K562 (cell line): ENCODE data around the gene RYR3. TPM values are rescaled to one million over a fixed set of nuclear protein-coding genes. Genes with fewer than 3 reads are reported as not detected.

ENCODE experiments used
- ATAC-seq: fragments of 200-7000 bp; cut with Tn5 transposase; 3 replicates; pipeline ENCODE4 v1.9.1; 2020; ENCODE audit warnings: moderate library complexity
- BruUV-seq: library from RNA; stranded (reverse); fragments of 400-500 nt; replicated peaks from 2 replicates; lab custom pipeline; 2021; lab: Mats Ljungman, UMichigan
- CTCF ChIA-PET: fragments of 300-600 bp; formaldehyde crosslinking; extraction: SDS; loops from one replicate; lab custom pipeline; 2021; ENCODE audit warnings: low intra/inter-chr PET ratio; lab: Yijun Ruan, JAX
- POLR2A ChIA-PET: fragments of 300-600, 350-650 bp; sonication (Branson Sonifier 250); formaldehyde crosslinking; extraction: SDS; loops from one replicate; lab custom pipeline; 2021; ENCODE audit warnings: antibody characterized with exemption, inconsistent platforms; lab: Yijun Ruan, JAX
- DNase-seq, 4 experiments: peaks; one replicate each; pipeline versions ENCODE4 v3.0.0 to v3.0.0-alpha.2; 2011 to 2018; ENCODE audit warnings: low spot score in 3 of 4, mixed read lengths in 3 of 4; ENCODE audit errors: extremely low read depth in 1 of 4
- FAIRE-seq: peaks from 2 replicates; lab custom pipeline; 2011; peaks lifted over from hg19 to GRCh38; lab: Jason Lieb, UNC
- H2AFZ ChIP-seq: 2 replicates; pipeline ENCODE4 v1.6.0; 2011; ENCODE audit warnings: low read depth, low read length, control low read depth, inconsistent platforms
- H3K27ac ChIP-seq: fragments of 200-600 bp; 3 replicates; pipeline ENCODE4 v1.8.0; 2011; ENCODE audit warnings: low read depth, mild to moderate bottlenecking, control low read depth, inconsistent platforms, low read length, moderate library complexity, mixed read lengths; ENCODE audit errors: extremely low read depth
- H3K27me3 ChIP-seq, 2 experiments: fragments of 300-600 bp in 1 of 2; 2 replicates in 1 of 2; 3 replicates in 1 of 2; pipeline versions ENCODE4 v1.6.0 to v1.8.0; 2011; ENCODE audit warnings: inconsistent platforms in 2 of 2, low read length in 2 of 2, mild to moderate bottlenecking in 1 of 2, mixed read lengths in 1 of 2, moderate library complexity in 1 of 2; ENCODE audit not compliant: control insufficient read depth in 2 of 2, insufficient read depth in 2 of 2
- H3K36me3 ChIP-seq: fragments of 300-600 bp; 3 replicates; pipeline ENCODE4 v1.8.0; 2011; ENCODE audit warnings: mild to moderate bottlenecking, low read length, inconsistent platforms; ENCODE audit not compliant: control insufficient read depth, insufficient read depth
- H3K4me1 ChIP-seq, 2 experiments: fragments of 200-600 bp in 1 of 2; replicated peaks in 1 of 2; 2 replicates in 1 of 2; 3 replicates in 1 of 2; pipeline versions ENCODE4 v1.5.1 to v1.8.0; 2011; ENCODE audit warnings: inconsistent platforms in 2 of 2, low read length in 2 of 2, mild to moderate bottlenecking in 1 of 2, mixed read lengths in 1 of 2, moderate library complexity in 1 of 2; ENCODE audit not compliant: control insufficient read depth in 2 of 2, insufficient read depth in 2 of 2
- H3K4me2 ChIP-seq: 2 replicates; pipeline ENCODE4 v1.6.1; 2011; ENCODE audit warnings: low read length, control low read depth, inconsistent platforms, mixed read lengths; ENCODE audit not compliant: insufficient read depth
- H3K4me3 ChIP-seq: fragments of 200-600 bp; sonication (generic), shearing (Covaris generic); 2 replicates; pipeline ENCODE4 v1.5.1; 2016; ENCODE audit warnings: control low read depth, inconsistent platforms
- H3K79me2 ChIP-seq: fragments of 200-600 bp; 3 replicates; pipeline ENCODE4 v1.8.0; 2011; ENCODE audit warnings: low read length, inconsistent platforms; ENCODE audit not compliant: control insufficient read depth, insufficient read depth
- H3K9ac ChIP-seq, 2 experiments: 2 replicates each; pipeline versions ENCODE4 v1.6.0 to v1.6.1; 2011; ENCODE audit warnings: low read depth in 2 of 2, low read length in 2 of 2, control low read depth in 1 of 2, inconsistent platforms in 1 of 2, mild to moderate bottlenecking in 1 of 2, mixed read lengths in 1 of 2; ENCODE audit not compliant: insufficient read depth in 1 of 2
- H3K9me1 ChIP-seq: one replicate; pipeline ENCODE4 v1.6.0; 2011; ENCODE audit warnings: inconsistent platforms, mild to moderate bottlenecking, low read length, moderate library complexity; ENCODE audit not compliant: control insufficient read depth, insufficient read depth
- H3K9me3 ChIP-seq: replicated peaks from 2 replicates; pipeline ENCODE4 v1.5.1; 2011; ENCODE audit warnings: low read depth, low read length, inconsistent platforms; ENCODE audit not compliant: control insufficient read depth, insufficient read depth
- H4K20me1 ChIP-seq: replicated peaks from 2 replicates; pipeline ENCODE4 v1.6.1; 2011; ENCODE audit warnings: low read length, inconsistent platforms, mixed read lengths; ENCODE audit not compliant: control insufficient read depth, insufficient read depth
- RBFOX2 ChIP-seq: fragments of 200-400 bp; formaldehyde crosslinking; IDR thresholded peaks from 2 replicates; pipeline ENCODE4 v1.6.1; 2017; ENCODE audit warnings: low read depth, mild to moderate bottlenecking, low read length, moderate library complexity
- SP2 ChIP-seq: IDR thresholded peaks from 2 replicates; pipeline ENCODE4 v1.6.1; 2011; ENCODE audit warnings: mild to moderate bottlenecking, low read depth, low read length, moderate library complexity; ENCODE audit not compliant: poor library complexity, severe bottlenecking; ENCODE audit errors: extremely low read depth
- ZNF232 ChIP-seq: sonication (generic); formaldehyde crosslinking; IDR thresholded peaks from 2 replicates; pipeline ENCODE4 v1.8.0; 2022; ENCODE audit warnings: mild to moderate bottlenecking, missing genetic modification reagents
- ZNF586 ChIP-seq: fragments of 450-650 bp; formaldehyde crosslinking; conservative IDR thresholded peaks from 2 replicates; pipeline ENCODE4 v1.4.0; 2020; ENCODE audit warnings: mild to moderate bottlenecking, moderate library complexity
- ZNF707 ChIP-seq: fragments of 250-450 bp; sonication (Bioruptor Pico); conservative IDR thresholded peaks from 2 replicates; pipeline ENCODE4 v1.8.0; 2022; ENCODE audit warnings: inconsistent platforms, mild to moderate bottlenecking, moderate library complexity
- WGBS: fragments of 100-300 bp; shearing (Covaris generic); methylation state at CpG from one replicate; pipeline ENCODE4 v1.1.6; 2016; ENCODE audit warnings: low coverage, mixed read lengths; ENCODE audit not compliant: insufficient coverage; ENCODE audit errors: missing lambda C conversion rate; 5-methylcytosine and 5-hydroxymethylcytosine counted together
- in situ Hi-C: fragments of 300-500 bp; cut with MboI; formaldehyde crosslinking; loops from 4 replicates; pipeline ENCODE4 v1.15.0; 2018; ENCODE audit warnings: inconsistent platforms, mixed read lengths
- intact Hi-C: fragments of 100-400 bp; cut with micrococcal nuclease; formaldehyde crosslinking; loops from 2 replicates; pipeline ENCODE4 v1.14.2; 2022
- polyA plus RNA-seq, 8 experiments: library from polyadenylated mRNA; depleted of rRNA in 4 of 8; stranded (reverse) in 5 of 8; unstranded in 3 of 8; fragments of >200 nt; fragmentation: Nextera tagmentation in 2 of 8; fragmentation: Illumina TruSeq in 1 of 8; extraction: Ambion mirVana in 2 of 8; extraction: Trizol in 1 of 8; gene quantifications; 2 replicates each; pipeline versions ENCODE4 v1.2.1 to v1.2.3, GENCODE V29; 2011 to 2014; ENCODE audit warnings: inconsistent platforms in 1 of 8, missing spikeins in 1 of 8
- total RNA-seq, 7 experiments: library from RNA; depleted of rRNA in 6 of 7; stranded (reverse); fragments of >200 nt in 6 of 7; fragmentation: Illumina TruSeq in 2 of 7; extraction: Trizol in 2 of 7; gene quantifications; 2 replicates each; pipeline versions ENCODE4 v1.2.1 to v1.2.3, GENCODE V29; 2011 to 2021; ENCODE audit warnings: low replicate concordance in 1 of 7
- TF ChIP-seq, protein P1 (sequence below), 2 experiments: fragments of 450-650 bp in 1 of 2; sonication (generic) in 1 of 2; formaldehyde crosslinking in 1 of 2; IDR thresholded peaks in 1 of 2; conservative IDR thresholded peaks in 1 of 2; 2 replicates each; pipeline versions ENCODE4 v1.6.1 to v1.8.1; 2016 to 2023; ENCODE audit warnings: mild to moderate bottlenecking in 2 of 2, moderate library complexity in 2 of 2, inconsistent platforms in 1 of 2, missing genetic modification reagents in 1 of 2
- TF ChIP-seq, protein P2 (sequence below): fragments of 200-600 bp; sonication (generic); IDR thresholded peaks from one replicate; pipeline ENCODE4 v1.6.1; 2012; ENCODE audit warnings: mild to moderate bottlenecking, low read depth, low read length, inconsistent platforms

Gene RYR3
- total and polyA plus RNA-seq, 9 of the 15 experiments (the other 6 are each of a cell fraction or from before 2014, with no cell fraction given) = 0.04 TPM; not detected in 8

DNA sequence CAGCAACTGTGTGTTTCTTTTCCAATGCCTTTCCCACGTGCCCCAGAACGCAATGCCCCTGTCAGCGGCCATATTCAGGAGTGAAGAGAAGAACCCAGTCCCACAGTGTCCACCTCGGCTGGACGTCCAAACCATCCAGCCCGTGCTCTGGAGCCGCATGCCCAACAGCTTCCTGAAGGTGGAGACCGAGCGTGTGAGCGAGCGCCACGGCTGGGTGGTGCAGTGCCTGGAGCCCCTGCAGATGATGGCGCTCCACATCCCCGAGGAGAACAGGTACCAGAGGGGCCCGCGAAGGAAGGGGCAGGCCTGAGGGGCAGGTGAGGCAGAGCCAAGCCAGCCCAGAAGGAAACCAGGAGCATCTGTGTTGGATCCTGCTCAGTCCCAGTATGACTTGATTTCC lies 349.4 kb downstream of the RYR3 start (continued):
- no peak for TF ChIP-seq ZNF586 (CRISPR knock-in tag)
- TF ChIP-seq RBFOX2 = no peak
- TF ChIP-seq SP2 = no peak
- no peak for TF ChIP-seq ZNF707 (CRISPR knock-in tag)

DNA sequence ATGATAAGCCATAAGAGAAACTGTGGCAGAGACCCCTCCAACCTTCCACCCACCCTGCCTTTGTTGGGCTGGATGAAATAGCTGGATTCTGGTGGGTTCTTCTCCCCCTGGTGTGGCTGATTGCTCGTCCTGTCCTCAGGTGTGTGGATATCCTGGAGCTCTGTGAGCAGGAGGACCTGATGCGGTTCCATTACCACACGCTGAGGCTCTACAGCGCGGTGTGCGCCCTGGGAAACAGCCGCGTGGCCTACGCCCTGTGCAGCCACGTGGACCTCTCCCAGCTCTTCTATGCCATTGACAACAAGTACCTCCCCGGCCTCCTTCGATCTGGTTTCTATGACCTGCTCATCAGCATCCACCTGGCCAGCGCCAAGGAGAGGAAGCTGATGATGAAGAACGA lies 351.2 kb downstream of the RYR3 start:
- no peak overlapping the region for H2AFZ ChIP-seq
- H3K9me1 ChIP-seq = no peaks in the 10 kb centered on the region
- H3K9ac ChIP-seq = no peak overlapping the region
- BruUV-seq = no TSS peak
- no peak for FAIRE-seq
- no peaks in the 10 kb centered on the region for H3K9me3 ChIP-seq
- no peaks in the 10 kb centered on the region for H4K20me1 ChIP-seq
- ATAC-seq = no peak
- no peak overlapping the region for H3K4me2 ChIP-seq
- H3K27me3 ChIP-seq = no peaks in the 10 kb centered on the region
- no peak overlapping the region for H3K27ac ChIP-seq
- no peaks in the 10 kb centered on the region for H3K4me1 ChIP-seq
- ChIA-PET CTCF (no interaction called here), POLR2A (no interaction called here)
- H3K79me2 ChIP-seq = no peaks in the 10 kb centered on the region
- no peaks in the 10 kb centered on the region for H3K36me3 ChIP-seq
- DNase-seq = no peak
- intact Hi-C loops (no loop called here), in situ Hi-C loops (no loop called here)
- no peak overlapping the region for H3K4me3 ChIP-seq
- 0% methylated on average over 14 of the region's 14 CpGs for whole genome bisulfite sequencing
- TF ChIP-seq, protein P1, sequence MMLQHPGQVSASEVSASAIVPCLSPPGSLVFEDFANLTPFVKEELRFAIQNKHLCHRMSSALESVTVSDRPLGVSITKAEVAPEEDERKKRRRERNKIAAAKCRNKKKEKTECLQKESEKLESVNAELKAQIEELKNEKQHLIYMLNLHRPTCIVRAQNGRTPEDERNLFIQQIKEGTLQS (IDR thresholded peaks at IDR 0.05) = no peak
- TF ChIP-seq, protein P1 (CRISPR knock-in tag; conservative IDR thresholded peaks at IDR 0.05) = no peak
- TF ChIP-seq, protein P2, sequence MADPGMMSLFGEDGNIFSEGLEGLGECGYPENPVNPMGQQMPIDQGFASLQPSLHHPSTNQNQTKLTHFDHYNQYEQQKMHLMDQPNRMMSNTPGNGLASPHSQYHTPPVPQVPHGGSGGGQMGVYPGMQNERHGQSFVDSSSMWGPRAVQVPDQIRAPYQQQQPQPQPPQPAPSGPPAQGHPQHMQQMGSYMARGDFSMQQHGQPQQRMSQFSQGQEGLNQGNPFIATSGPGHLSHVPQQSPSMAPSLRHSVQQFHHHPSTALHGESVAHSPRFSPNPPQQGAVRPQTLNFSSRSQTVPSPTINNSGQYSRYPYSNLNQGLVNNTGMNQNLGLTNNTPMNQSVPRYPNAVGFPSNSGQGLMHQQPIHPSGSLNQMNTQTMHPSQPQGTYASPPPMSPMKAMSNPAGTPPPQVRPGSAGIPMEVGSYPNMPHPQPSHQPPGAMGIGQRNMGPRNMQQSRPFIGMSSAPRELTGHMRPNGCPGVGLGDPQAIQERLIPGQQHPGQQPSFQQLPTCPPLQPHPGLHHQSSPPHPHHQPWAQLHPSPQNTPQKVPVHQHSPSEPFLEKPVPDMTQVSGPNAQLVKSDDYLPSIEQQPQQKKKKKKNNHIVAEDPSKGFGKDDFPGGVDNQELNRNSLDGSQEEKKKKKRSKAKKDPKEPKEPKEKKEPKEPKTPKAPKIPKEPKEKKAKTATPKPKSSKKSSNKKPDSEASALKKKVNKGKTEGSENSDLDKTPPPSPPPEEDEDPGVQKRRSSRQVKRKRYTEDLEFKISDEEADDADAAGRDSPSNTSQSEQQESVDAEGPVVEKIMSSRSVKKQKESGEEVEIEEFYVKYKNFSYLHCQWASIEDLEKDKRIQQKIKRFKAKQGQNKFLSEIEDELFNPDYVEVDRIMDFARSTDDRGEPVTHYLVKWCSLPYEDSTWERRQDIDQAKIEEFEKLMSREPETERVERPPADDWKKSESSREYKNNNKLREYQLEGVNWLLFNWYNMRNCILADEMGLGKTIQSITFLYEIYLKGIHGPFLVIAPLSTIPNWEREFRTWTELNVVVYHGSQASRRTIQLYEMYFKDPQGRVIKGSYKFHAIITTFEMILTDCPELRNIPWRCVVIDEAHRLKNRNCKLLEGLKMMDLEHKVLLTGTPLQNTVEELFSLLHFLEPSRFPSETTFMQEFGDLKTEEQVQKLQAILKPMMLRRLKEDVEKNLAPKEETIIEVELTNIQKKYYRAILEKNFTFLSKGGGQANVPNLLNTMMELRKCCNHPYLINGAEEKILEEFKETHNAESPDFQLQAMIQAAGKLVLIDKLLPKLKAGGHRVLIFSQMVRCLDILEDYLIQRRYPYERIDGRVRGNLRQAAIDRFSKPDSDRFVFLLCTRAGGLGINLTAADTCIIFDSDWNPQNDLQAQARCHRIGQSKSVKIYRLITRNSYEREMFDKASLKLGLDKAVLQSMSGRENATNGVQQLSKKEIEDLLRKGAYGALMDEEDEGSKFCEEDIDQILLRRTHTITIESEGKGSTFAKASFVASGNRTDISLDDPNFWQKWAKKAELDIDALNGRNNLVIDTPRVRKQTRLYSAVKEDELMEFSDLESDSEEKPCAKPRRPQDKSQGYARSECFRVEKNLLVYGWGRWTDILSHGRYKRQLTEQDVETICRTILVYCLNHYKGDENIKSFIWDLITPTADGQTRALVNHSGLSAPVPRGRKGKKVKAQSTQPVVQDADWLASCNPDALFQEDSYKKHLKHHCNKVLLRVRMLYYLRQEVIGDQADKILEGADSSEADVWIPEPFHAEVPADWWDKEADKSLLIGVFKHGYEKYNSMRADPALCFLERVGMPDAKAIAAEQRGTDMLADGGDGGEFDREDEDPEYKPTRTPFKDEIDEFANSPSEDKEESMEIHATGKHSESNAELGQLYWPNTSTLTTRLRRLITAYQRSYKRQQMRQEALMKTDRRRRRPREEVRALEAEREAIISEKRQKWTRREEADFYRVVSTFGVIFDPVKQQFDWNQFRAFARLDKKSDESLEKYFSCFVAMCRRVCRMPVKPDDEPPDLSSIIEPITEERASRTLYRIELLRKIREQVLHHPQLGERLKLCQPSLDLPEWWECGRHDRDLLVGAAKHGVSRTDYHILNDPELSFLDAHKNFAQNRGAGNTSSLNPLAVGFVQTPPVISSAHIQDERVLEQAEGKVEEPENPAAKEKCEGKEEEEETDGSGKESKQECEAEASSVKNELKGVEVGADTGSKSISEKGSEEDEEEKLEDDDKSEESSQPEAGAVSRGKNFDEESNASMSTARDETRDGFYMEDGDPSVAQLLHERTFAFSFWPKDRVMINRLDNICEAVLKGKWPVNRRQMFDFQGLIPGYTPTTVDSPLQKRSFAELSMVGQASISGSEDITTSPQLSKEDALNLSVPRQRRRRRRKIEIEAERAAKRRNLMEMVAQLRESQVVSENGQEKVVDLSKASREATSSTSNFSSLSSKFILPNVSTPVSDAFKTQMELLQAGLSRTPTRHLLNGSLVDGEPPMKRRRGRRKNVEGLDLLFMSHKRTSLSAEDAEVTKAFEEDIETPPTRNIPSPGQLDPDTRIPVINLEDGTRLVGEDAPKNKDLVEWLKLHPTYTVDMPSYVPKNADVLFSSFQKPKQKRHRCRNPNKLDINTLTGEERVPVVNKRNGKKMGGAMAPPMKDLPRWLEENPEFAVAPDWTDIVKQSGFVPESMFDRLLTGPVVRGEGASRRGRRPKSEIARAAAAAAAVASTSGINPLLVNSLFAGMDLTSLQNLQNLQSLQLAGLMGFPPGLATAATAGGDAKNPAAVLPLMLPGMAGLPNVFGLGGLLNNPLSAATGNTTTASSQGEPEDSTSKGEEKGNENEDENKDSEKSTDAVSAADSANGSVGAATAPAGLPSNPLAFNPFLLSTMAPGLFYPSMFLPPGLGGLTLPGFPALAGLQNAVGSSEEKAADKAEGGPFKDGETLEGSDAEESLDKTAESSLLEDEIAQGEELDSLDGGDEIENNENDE = no peak
- no peak for TF ChIP-seq ZNF232 (CRISPR knock-in tag)
